Measurements from ENCODE around the gene TRIP12.
"Not testable (repeated sequence)": the region's sequence is repeated elsewhere in the genome, so short reads cannot be mapped to it uniquely, and the experiment has no call there.

Gene TRIP12

DNA sequence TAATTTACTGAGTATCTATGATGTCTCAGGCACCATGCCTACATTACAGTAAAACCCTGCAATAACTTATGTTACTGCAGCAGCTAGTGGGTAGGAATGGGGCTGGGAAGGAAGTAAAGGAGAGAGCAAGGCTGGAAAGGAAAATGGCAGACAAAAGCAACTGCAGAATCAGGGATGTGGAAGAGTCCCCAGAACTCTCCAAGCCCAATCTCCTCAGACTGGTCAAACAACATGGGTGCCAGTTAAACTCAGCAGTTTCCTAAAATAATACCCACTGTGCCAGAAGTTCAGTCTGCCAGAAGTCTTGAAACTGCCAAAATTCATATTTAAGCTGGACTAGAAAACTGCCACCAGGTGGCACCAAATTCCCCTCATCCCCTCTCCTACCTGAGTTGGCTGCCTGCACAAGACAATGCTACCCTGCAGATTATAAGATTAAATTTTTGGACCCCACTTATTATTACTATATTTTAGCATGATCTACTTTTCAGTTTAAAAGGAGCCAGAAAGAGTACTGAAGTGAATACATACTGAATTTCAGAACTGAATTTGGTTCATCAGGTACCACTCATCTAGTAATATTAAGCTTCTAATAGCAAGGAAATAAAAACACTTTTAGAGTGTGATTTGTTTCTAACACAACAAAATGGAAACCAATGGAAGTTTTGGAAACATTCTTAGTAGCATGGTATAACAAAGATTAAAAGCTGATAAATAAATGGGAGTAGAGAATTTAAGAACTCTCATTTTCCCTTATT lies 120.6 kb downstream of the TRIP12 start:
- DNase-seq (ENCODE audit: extremely low read depth, low read depth), result peak; percentile 43
- no peak overlapping the region for H3K4me3 ChIP-seq (replicated peaks; ENCODE audit: low read depth, low read length)
- TF ChIP-seq, protein P1, sequence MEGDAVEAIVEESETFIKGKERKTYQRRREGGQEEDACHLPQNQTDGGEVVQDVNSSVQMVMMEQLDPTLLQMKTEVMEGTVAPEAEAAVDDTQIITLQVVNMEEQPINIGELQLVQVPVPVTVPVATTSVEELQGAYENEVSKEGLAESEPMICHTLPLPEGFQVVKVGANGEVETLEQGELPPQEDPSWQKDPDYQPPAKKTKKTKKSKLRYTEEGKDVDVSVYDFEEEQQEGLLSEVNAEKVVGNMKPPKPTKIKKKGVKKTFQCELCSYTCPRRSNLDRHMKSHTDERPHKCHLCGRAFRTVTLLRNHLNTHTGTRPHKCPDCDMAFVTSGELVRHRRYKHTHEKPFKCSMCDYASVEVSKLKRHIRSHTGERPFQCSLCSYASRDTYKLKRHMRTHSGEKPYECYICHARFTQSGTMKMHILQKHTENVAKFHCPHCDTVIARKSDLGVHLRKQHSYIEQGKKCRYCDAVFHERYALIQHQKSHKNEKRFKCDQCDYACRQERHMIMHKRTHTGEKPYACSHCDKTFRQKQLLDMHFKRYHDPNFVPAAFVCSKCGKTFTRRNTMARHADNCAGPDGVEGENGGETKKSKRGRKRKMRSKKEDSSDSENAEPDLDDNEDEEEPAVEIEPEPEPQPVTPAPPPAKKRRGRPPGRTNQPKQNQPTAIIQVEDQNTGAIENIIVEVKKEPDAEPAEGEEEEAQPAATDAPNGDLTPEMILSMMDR (IDR thresholded peaks at IDR 0.05; ENCODE audit: low read depth, low read length, missing control alignments), result peak; percentile 78

DNA sequence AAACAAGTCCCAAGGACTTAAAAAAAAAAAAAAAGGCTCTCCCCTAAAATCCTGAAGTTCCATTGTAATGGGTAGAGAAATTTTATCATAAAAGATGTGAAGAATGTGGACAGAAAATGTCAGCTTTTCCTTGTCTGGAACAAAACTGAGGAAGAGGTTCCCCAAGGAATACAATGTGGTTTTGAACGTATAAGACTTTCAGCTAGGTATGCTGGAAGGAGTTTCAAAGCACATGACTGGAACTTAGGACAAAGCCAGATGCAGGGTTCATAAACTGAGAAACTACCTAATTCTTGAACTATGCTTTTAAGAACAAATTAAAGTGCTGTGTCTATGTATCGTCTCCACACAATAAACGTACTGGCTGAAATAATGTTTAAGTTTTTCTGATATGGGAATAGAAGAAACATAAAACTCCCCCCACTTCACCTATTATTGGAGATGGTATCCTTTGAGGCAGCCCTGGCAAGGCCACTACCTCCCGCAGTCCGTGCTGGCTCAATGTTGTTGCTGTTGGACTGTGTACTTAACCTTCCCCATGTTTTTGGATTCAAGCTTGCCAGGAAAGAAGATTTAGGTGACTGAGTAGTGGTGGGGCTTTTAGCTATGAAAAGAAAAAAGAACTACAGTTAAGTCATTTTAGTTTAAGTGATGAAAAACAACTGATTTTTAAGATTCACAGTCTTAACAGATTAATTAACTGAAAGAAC lies 123.2 kb downstream of the TRIP12 start:
- TF ChIP-seq, protein P1 (IDR thresholded peaks at IDR 0.05; ENCODE audit: low read depth, low read length, missing control alignments), result no peak
- no peak for DNase-seq (ENCODE audit: extremely low read depth, low read depth)
- no peak overlapping the region for H3K4me3 ChIP-seq (replicated peaks; ENCODE audit: low read depth, low read length)

DNA sequence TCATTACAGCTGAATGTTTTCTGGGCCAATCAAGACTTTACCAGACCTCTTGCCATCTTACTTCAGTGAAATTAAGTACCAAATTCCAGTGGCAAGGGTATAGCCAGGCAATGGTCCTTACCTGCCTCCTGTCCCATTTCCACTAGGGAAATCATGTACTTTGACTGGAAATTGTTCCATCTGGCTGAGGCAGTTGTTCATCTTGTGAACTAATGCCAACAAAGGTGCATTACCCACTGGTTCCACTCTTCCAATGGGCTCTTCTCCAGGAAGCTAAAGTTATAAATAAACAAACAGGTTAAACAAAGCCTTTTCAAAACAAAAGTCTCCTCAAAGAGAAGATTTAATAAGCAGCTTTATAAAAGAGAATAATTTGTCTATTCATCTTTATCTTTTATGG lies 126.8 kb downstream of the TRIP12 start:
- DNase-seq (ENCODE audit: extremely low read depth, low read depth), result no peak
- H3K4me3 ChIP-seq (replicated peaks; ENCODE audit: low read depth, low read length), result no peak overlapping the region
- TF ChIP-seq, protein P1 (IDR thresholded peaks at IDR 0.05; ENCODE audit: low read depth, low read length, missing control alignments), result no peak

DNA sequence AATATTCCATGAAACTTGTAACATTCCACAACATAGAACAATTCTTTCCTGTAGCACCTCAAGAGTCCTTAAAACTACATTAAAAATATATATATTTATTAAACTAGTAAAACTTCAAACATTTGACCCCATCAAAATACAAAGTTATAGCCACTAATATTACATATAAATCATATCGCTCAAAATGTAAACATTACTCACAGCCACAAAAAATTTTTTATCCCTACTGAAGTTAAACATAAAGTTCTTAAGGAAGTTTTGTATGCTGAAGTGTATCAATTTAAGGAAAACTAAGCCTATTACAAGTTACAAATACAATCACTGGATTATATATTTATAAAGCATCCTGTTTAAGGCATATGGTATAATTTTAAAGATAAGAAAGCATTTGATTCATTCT lies 127.2 kb downstream of the TRIP12 start:
- no peak for DNase-seq (ENCODE audit: extremely low read depth, low read depth)
- TF ChIP-seq, protein P1 (IDR thresholded peaks at IDR 0.05; ENCODE audit: low read depth, low read length, missing control alignments), result no peak
- H3K4me3 ChIP-seq (replicated peaks; ENCODE audit: low read depth, low read length), result no peak overlapping the region

DNA sequence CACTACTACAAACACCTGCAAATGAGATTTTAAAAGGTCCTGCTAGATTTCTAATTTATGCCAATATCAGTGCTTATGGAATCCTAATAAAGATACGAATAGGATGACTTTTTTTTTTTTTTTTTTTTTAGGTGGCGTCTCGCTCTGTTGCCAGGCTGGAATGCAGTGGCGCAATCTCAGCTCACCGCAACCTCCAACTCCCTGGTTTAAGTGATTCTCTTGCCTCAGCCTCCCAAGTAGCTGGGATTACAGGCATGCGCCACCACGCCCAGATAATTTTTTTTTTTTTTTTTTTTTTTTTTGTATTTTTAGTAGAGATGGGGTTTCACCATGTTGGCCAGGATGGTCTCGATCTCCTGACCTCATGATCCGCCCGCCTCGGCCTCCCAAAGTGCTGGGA lies 135.5 kb downstream of the TRIP12 start:
- not testable (repeated sequence) for H3K4me3 ChIP-seq (replicated peaks; ENCODE audit: low read depth, low read length); DNase-seq (ENCODE audit: extremely low read depth, low read depth)

DNA sequence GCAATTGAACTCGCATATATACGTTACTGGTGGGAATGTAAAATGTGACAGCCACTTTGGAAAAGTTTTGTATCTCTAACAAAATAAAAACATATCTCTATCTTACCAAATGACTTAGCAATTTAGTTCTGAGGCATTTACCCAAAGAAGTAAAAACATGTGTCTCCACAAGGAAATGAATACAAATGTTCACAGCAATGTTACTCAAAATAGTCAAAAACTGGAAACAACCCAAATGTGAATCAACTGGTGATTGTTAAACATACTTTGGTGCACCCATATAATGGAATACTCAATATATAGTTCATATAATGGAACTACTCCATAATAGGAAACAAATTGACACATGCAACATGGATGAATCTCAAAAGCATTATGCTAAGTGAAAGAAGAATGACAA lies 137.0 kb downstream of the TRIP12 start:
- TF ChIP-seq, protein P1 (IDR thresholded peaks at IDR 0.05; ENCODE audit: low read depth, low read length, missing control alignments), result no peak
- DNase-seq (ENCODE audit: extremely low read depth, low read depth), result no peak
- H3K4me3 ChIP-seq (replicated peaks; ENCODE audit: low read depth, low read length), result no peak overlapping the region

DNA sequence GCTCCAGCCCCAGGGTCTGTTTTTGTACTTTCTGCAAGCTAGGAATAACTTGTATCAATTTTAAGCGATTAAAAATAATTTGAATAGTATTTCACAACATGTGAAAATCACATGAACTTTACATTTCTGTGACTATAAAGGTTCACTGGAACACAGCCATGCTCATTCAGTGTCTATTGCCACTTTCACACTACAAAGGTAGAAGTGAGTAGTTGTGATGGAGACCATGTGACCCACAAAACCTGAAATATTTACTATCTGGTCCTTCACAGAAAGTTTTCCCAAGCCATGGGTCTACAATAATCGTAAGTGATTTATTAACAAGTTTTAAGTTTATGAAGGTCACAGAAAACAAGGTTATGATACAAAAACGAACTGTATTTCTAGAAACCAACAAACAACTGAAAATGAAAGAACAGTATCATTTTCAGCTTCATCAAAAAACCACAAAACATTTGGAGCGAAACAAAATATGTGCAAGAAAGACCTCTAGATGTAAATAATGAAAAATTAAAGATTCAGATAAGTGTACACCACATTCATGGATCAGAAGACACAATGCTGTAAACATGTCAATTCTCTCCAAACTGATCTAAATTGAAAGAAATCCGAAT lies 138.6 kb downstream of the TRIP12 start:
- DNase-seq (ENCODE audit: extremely low read depth, low read depth), result no peak
- TF ChIP-seq, protein P1 (IDR thresholded peaks at IDR 0.05; ENCODE audit: low read depth, low read length, missing control alignments), result no peak
- H3K4me3 ChIP-seq (replicated peaks; ENCODE audit: low read depth, low read length), result no peak overlapping the region
